OCI-LY7 (cell line): ENCODE data around the gene GNAQ.

Experiments
- CTCF ChIP-seq: fragments of 200-600 bp; sonication (generic); conservative IDR thresholded peaks from 2 replicates; pipeline ENCODE4 v1.5.1; 2014; ENCODE audit warnings: mild to moderate bottlenecking, antibody characterized with exemption, low read length, moderate library complexity, mixed read lengths
- EZH2phosphoT487 ChIP-seq: fragments of 200-600 bp; sonication (generic); IDR thresholded peaks from 2 replicates; pipeline ENCODE4 v1.6.1; 2018; ENCODE audit warnings: low read depth, borderline replicate concordance, mild to moderate bottlenecking, mixed run types, antibody characterized with exemption, low read length, moderate library complexity, mixed read lengths

GRCh38 chr9:77883133-77883532 is 148.5 kb downstream of the GNAQ start:
- TF ChIP-seq CTCF (no peak), EZH2phosphoT487 (no peak)
